Upper lobe of left lung (tissue), 4 donors: Measurements from ENCODE around the gene SLC45A3.

Experiments
- EP300 ChIP-seq, 4 donors: sonication (generic); formaldehyde crosslinking; IDR thresholded peaks; one replicate each; pipeline ENCODE4 v1.5.1; 2017; ENCODE audit warnings: antibody characterized with exemption in 4 of 4, control low read depth in 2 of 4
- TF ChIP-seq, protein P1 (sequence below), 6 experiments: fragments of 450-650 bp in 4 of 6; fragments of 200-600 bp in 2 of 6; sonication (generic) in 2 of 6; IDR thresholded peaks; one replicate each; pipeline ENCODE4 v1.5.1; 2016 to 2019; ENCODE audit warnings: antibody characterized with exemption in 6 of 6

DNA sequence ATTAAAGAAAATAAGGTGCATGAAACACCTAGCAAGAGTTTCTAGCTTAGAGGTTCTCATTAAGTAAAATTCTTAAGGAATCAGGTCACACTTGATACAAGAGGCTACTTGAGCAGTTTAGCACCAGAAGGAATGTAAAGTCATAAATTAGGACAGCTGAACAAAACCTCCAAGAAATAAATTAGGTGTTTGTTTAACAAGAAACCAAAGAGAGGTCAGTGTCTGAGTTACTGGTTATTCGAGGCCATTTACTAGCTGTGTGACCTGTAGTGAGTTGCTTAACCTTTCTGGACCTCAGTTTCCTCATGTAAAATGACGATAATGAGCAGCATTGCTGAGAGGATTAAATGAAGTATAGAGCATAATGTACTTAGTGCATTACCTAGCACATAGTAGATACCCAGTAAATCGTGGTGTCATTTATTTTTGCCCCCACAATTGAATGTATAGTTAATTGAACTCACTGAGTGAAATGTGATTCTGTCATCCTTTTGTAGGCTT lies 47.6 kb downstream of the SLC45A3 start:
- TF ChIP-seq, protein P1, sequence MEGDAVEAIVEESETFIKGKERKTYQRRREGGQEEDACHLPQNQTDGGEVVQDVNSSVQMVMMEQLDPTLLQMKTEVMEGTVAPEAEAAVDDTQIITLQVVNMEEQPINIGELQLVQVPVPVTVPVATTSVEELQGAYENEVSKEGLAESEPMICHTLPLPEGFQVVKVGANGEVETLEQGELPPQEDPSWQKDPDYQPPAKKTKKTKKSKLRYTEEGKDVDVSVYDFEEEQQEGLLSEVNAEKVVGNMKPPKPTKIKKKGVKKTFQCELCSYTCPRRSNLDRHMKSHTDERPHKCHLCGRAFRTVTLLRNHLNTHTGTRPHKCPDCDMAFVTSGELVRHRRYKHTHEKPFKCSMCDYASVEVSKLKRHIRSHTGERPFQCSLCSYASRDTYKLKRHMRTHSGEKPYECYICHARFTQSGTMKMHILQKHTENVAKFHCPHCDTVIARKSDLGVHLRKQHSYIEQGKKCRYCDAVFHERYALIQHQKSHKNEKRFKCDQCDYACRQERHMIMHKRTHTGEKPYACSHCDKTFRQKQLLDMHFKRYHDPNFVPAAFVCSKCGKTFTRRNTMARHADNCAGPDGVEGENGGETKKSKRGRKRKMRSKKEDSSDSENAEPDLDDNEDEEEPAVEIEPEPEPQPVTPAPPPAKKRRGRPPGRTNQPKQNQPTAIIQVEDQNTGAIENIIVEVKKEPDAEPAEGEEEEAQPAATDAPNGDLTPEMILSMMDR (IDR thresholded peaks at IDR 0.05), result no peak
- TF ChIP-seq EP300 (IDR thresholded peaks at IDR 0.05), result no peak
